HG03432 (cell line): ENCODE measurements around the gene MACROH2A2.
"Not testable (repeated sequence)": the region's sequence is repeated elsewhere in the genome, so short reads cannot be mapped to it uniquely, and the experiment has no call there.

Experiments used
- ATAC-seq: cut with Tn5 transposase; IDR thresholded peaks from one replicate; pipeline ENCODE4 v1.9.1; 2021; ENCODE audit warnings: mild to moderate bottlenecking, moderate library complexity; ENCODE audit not compliant: unreplicated experiment

MACROH2A2 gene

GRCh38 chr10:70066190-70066589 lies 13.5 kb downstream of the MACROH2A2 start:
- no peak for ATAC-seq

GRCh38 chr10:70067586-70067985 lies 14.9 kb downstream of the MACROH2A2 start:
- no peak for ATAC-seq

- ATAC-seq, result no peak
Measured at GRCh38 chr10:70068925-70069324, 16.3 kb downstream of the MACROH2A2 start.

- no peak for ATAC-seq
Measured at GRCh38 chr10:70069346-70069745, 16.7 kb downstream of the MACROH2A2 start.

GRCh38 chr10:70070834-70071233 lies 18.2 kb downstream of the MACROH2A2 start:
- ATAC-seq, result no peak

GRCh38 chr10:70074165-70074564 lies 21.5 kb downstream of the MACROH2A2 start:
- ATAC-seq, result no peak

GRCh38 chr10:70074971-70075370 lies 22.3 kb downstream of the MACROH2A2 start:
- no peak for ATAC-seq

GRCh38 chr10:70078329-70078728 lies 25.7 kb downstream of the MACROH2A2 start:
- no peak for ATAC-seq

GRCh38 chr10:70078937-70079336 lies 26.3 kb downstream of the MACROH2A2 start:
- ATAC-seq, result no peak

GRCh38 chr10:70080789-70081188 lies 28.1 kb downstream of the MACROH2A2 start:
- ATAC-seq, result not testable (repeated sequence)

- ATAC-seq, result no peak
Measured at GRCh38 chr10:70084189-70084588, 31.5 kb downstream of the MACROH2A2 start.

GRCh38 chr10:70085975-70086613 lies 33.4 kb downstream of the MACROH2A2 start:
- ATAC-seq, result no peak

GRCh38 chr10:70087616-70088307 lies 35.1 kb downstream of the MACROH2A2 start:
- no peak for ATAC-seq

- no peak for ATAC-seq
Measured at GRCh38 chr10:70088308-70088698, 35.7 kb downstream of the MACROH2A2 start.

GRCh38 chr10:70090013-70090412 lies 37.4 kb downstream of the MACROH2A2 start:
- ATAC-seq, result no peak

GRCh38 chr10:70090951-70091350 lies 38.3 kb downstream of the MACROH2A2 start:
- ATAC-seq, result no peak

- no peak for ATAC-seq
Measured at GRCh38 chr10:70092389-70092718, 39.7 kb downstream of the MACROH2A2 start.

- no peak for ATAC-seq
Measured at GRCh38 chr10:70093335-70093944, 40.8 kb downstream of the MACROH2A2 start.

- no peak for ATAC-seq
Measured at GRCh38 chr10:70094250-70094649, 41.6 kb downstream of the MACROH2A2 start.

GRCh38 chr10:70096016-70096704 lies 43.5 kb downstream of the MACROH2A2 start:
- ATAC-seq, result no peak

GRCh38 chr10:70096705-70097420 lies 44.2 kb downstream of the MACROH2A2 start:
- no peak for ATAC-seq
